ENCODE measurements around the gene PEX11B.
"Not testable (repeated sequence)": the region's sequence is repeated elsewhere in the genome, so short reads cannot be mapped to it uniquely, and the experiment has no call there.

Gene PEX11B

GRCh38 chr1:145951526-145951925 lies 33.0 kb upstream of the PEX11B start:
- no peak for DNase-seq

- no peak for DNase-seq
Measured at GRCh38 chr1:145949219-145949618, 30.7 kb upstream of the PEX11B start.

- no peak for DNase-seq
Measured at GRCh38 chr1:145947551-145947950, 29.0 kb upstream of the PEX11B start.

- DNase-seq: no peak
Measured at GRCh38 chr1:145946477-145946986, 28.0 kb upstream of the PEX11B start.

- no peak for DNase-seq
Measured at GRCh38 chr1:145944532-145944931, 26.0 kb upstream of the PEX11B start.

- no peak for DNase-seq
Measured at GRCh38 chr1:145942871-145943270, 24.4 kb upstream of the PEX11B start.

- no peak for DNase-seq
Measured at GRCh38 chr1:145942405-145942804, 23.9 kb upstream of the PEX11B start.

GRCh38 chr1:145937436-145937835 lies 18.9 kb upstream of the PEX11B start:
- no peak for DNase-seq

GRCh38 chr1:145936247-145936646 lies 17.7 kb upstream of the PEX11B start:
- no peak for DNase-seq

- no peak for DNase-seq
Measured at GRCh38 chr1:145935708-145936107, 17.2 kb upstream of the PEX11B start.

- not testable (repeated sequence) for DNase-seq
Measured at GRCh38 chr1:145932522-145933009, 14.0 kb upstream of the PEX11B start.

- no peak for DNase-seq
Measured at GRCh38 chr1:145927916-145928643, 9.6 kb upstream of the PEX11B start.

- DNase-seq: peak; percentile 96
Measured at GRCh38 chr1:145927063-145927886, 8.8 kb upstream of the PEX11B start, which contains the start of gene RBM8A. Gene RBM8A (minus strand): TSS chr1:145927484. CDS start chr1:145927426, 58 bp downstream.

- peak; percentile 70 for DNase-seq
Measured at GRCh38 chr1:145926686-145927062, 8.2 kb upstream of the PEX11B start.

- no peak for DNase-seq
Measured at GRCh38 chr1:145922266-145922665, 3.7 kb upstream of the PEX11B start.

GRCh38 chr1:145920297-145920696 lies 1.8 kb upstream of the PEX11B start:
- DNase-seq: not testable (repeated sequence)

GRCh38 chr1:145918992-145919939 lies 749 bp upstream of the PEX11B start:
- peak; percentile 9 for DNase-seq

GRCh38 chr1:145917595-145917994 lies 922 bp downstream of the PEX11B start:
- no peak for DNase-seq

GRCh38 chr1:145916745-145917144 lies 1.8 kb downstream of the PEX11B start:
- peak; percentile 17 for DNase-seq

- no peak for DNase-seq
Measured at GRCh38 chr1:145912128-145912641, 6.3 kb downstream of the PEX11B start.

GRCh38 chr1:145908653-145909052 lies 9.9 kb downstream of the PEX11B start:
- no peak for DNase-seq

Measured in stimulated activated CD4-positive, alpha-beta T cell treated with anti-CD3 and anti-CD28 coated beads, Interleukin-1b, Interleukin-23, amount 100 ng/mL, for 48 hours (primary cell).